ENCODE data around the gene NXT1.

DNA sequence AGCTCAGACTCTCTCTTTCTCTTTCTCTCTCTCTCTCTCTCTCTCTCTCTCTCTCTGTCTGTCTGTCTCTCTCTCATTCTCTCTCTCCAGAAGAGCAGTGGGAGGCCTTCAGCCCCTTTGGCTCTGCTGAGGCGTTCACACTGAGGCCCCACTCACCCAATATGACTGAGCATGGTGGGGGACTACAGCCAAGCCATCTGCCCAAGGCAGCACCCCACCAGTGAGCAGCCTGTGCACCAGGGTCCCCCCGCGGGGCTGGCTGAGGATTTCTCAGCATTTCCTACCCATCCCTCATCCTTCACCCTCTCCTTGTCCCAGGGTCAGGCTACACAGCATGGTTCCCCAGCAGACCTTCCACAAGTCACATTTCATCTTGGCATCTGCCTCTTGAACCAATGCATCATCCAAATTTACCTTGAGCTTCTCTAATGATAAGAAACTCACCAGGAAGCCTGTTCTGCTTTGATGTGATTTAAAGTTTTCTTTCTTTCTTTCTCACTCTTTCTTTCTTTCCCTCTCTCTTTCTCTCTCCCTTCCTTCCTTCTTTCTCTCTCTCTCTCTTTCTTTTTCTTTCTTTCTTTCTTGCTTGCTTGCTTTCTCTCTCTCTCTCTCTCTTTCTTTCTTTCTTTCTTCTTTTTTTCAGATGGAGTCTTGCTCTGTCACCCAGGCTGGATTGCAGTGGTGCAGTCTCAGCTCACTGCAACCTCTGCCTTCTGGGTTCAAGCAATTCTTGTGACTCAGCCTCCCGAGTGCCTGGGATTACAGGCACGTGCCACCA, 47.1 kb upstream of the NXT1 start:
- TF ChIP-seq, protein P1, sequence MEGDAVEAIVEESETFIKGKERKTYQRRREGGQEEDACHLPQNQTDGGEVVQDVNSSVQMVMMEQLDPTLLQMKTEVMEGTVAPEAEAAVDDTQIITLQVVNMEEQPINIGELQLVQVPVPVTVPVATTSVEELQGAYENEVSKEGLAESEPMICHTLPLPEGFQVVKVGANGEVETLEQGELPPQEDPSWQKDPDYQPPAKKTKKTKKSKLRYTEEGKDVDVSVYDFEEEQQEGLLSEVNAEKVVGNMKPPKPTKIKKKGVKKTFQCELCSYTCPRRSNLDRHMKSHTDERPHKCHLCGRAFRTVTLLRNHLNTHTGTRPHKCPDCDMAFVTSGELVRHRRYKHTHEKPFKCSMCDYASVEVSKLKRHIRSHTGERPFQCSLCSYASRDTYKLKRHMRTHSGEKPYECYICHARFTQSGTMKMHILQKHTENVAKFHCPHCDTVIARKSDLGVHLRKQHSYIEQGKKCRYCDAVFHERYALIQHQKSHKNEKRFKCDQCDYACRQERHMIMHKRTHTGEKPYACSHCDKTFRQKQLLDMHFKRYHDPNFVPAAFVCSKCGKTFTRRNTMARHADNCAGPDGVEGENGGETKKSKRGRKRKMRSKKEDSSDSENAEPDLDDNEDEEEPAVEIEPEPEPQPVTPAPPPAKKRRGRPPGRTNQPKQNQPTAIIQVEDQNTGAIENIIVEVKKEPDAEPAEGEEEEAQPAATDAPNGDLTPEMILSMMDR (conservative IDR thresholded peaks at IDR 0.05; ENCODE audit: low read depth in 2 of 2), result no peak
- TF ChIP-seq EZH2 (IDR thresholded peaks at IDR 0.05; ENCODE audit: low read depth, unreplicated experiment) (no peak), EZH2phosphoT487 (IDR thresholded peaks at IDR 0.05; ENCODE audit: unreplicated experiment) (no peak)

Measured in GM23338 (cell line).